ENCODE measurements around the gene NFYC. TPM values are rescaled to one million over a fixed set of nuclear protein-coding genes. Genes with fewer than 3 reads are reported as not detected.
A peak's percentile ranks its signal among the peaks of the same experiment; 100 is the strongest.

The NFYC gene
- total RNA-seq, 2 donors from 2014 or later: 46.9 to 62.2 TPM

DNA sequence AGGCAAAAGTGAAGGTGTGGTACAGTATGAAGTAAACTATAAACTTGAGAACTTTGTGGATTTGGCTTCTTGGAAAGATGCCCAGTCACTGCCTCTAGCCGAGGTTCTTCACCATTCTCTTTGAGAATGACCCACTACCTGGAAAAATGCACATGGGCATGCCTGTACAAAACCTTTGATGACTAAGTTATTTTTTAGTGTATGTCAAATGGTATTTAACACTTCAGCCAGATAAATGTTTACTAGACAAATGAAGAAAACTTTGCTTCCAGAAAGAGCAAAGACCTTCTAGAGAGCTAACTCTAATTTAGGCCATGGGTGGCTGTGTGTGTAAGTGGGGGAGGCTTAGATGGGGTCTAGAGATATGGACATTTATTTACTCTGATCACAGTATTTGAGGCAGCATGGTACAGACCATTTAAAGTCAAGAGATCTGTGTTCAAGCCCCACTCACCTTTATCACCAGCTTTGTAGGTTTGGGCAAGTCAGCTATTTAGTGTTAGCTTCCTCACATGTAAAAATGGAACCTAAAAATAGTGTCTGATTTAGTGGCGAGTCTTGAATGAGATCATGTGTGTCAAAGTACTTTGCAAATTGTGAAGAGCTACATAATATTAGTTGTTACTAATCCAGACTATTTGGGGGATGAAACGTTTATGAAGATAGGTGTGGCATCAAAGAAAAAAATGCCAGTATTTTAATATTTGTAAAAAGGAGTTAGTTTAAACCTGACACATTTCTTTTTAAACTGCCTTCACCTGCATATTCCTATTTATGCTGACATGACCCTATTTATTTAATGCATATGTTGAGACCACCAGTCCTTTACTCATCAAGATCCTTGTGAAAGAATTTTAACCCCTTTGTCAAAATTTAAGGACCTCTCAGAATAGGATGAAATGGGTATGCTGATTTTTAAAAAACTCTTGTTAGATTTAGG lies 20.2 kb downstream of the NFYC start:
- no peak overlapping the region for H3K27ac ChIP-seq
- no peak overlapping the region for H3K4me3 ChIP-seq
- H3K27me3 ChIP-seq: no peaks in the 10 kb centered on the region
- no peaks in the 10 kb centered on the region for H3K4me1 ChIP-seq
- peak; percentile 69 for DNase-seq
- intact Hi-C loops (cut with DNase I): no loop called here
- H3K9me3 ChIP-seq: no peaks in the 10 kb centered on the region
- TF ChIP-seq, protein P1, sequence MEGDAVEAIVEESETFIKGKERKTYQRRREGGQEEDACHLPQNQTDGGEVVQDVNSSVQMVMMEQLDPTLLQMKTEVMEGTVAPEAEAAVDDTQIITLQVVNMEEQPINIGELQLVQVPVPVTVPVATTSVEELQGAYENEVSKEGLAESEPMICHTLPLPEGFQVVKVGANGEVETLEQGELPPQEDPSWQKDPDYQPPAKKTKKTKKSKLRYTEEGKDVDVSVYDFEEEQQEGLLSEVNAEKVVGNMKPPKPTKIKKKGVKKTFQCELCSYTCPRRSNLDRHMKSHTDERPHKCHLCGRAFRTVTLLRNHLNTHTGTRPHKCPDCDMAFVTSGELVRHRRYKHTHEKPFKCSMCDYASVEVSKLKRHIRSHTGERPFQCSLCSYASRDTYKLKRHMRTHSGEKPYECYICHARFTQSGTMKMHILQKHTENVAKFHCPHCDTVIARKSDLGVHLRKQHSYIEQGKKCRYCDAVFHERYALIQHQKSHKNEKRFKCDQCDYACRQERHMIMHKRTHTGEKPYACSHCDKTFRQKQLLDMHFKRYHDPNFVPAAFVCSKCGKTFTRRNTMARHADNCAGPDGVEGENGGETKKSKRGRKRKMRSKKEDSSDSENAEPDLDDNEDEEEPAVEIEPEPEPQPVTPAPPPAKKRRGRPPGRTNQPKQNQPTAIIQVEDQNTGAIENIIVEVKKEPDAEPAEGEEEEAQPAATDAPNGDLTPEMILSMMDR (IDR thresholded peaks at IDR 0.05): no peak
- no peaks in the 10 kb centered on the region for H3K36me3 ChIP-seq
- H3K9ac ChIP-seq (ENCODE audit: low read depth in 2 of 2, low read length in 2 of 2): peak overlapping the region in 1 of 2 donors; percentile 70

DNA sequence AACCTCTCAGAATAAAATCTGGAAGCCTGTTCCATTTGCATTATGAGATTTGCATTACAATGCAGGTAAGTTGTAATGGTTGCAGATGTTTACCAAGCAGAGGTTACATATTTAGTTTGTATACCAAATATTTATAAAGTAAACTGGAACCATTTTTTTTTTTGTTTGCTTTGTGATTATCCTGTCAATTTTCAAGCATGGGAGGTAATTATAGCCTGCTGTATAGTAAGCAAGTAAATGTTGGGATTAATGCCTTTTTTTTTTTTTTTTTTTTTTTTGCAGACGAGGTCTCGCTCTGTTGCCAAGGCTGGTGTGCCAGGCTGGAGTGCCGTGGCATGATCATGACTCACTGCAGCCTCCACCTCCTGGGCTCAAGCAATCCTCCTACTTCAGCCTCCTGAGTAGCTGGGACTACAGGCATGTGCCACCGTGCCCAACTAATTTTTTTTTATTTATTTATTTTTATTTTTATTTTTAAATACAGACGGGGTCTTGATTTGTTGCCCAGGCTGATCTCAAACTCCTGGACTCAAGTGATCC lies 21.0 kb downstream of the NFYC start:
- H3K27me3 ChIP-seq: no peaks in the 10 kb centered on the region
- H3K4me1 ChIP-seq: no peaks in the 10 kb centered on the region
- TF ChIP-seq, protein P1 (IDR thresholded peaks at IDR 0.05): no peak
- no peaks in the 10 kb centered on the region for H3K9me3 ChIP-seq
- H3K27ac ChIP-seq: no peak overlapping the region
- no peaks in the 10 kb centered on the region for H3K36me3 ChIP-seq
- DNase-seq: no peak
- intact Hi-C loops (cut with DNase I): no loop called here
- no peak overlapping the region for H3K9ac ChIP-seq (ENCODE audit: low read depth in 2 of 2, low read length in 2 of 2)
- no peak overlapping the region for H3K4me3 ChIP-seq

DNA sequence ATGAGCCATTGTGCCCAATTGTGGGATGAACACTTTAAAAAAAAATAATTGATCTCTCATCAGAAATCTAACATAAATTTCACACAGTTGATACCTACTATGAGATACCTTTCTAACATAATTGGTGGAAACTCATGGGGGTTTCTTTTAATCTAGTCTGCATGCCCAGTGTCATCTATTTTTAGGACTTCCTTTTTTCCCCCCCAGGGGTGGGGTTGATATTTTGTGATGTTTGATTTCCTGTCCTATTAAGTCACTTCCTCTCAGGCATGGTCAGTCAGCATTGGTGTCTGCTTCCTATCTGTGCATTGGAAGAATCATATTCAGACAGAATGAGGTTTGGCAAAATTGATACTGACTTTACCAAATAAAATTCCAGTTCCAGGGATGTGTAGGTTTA lies 21.5 kb downstream of the NFYC start:
- peak overlapping the region; percentile 25 for H3K27ac ChIP-seq
- no peaks in the 10 kb centered on the region for H3K9me3 ChIP-seq
- H3K4me1 ChIP-seq: no peaks in the 10 kb centered on the region
- H3K9ac ChIP-seq (ENCODE audit: low read depth in 2 of 2, low read length in 2 of 2): no peak overlapping the region
- H3K27me3 ChIP-seq: no peaks in the 10 kb centered on the region
- no peak overlapping the region for H3K4me3 ChIP-seq
- DNase-seq: no peak
- TF ChIP-seq, protein P1 (IDR thresholded peaks at IDR 0.05): no peak
- H3K36me3 ChIP-seq: no peaks in the 10 kb centered on the region
- intact Hi-C loops (cut with DNase I): no loop called here

DNA sequence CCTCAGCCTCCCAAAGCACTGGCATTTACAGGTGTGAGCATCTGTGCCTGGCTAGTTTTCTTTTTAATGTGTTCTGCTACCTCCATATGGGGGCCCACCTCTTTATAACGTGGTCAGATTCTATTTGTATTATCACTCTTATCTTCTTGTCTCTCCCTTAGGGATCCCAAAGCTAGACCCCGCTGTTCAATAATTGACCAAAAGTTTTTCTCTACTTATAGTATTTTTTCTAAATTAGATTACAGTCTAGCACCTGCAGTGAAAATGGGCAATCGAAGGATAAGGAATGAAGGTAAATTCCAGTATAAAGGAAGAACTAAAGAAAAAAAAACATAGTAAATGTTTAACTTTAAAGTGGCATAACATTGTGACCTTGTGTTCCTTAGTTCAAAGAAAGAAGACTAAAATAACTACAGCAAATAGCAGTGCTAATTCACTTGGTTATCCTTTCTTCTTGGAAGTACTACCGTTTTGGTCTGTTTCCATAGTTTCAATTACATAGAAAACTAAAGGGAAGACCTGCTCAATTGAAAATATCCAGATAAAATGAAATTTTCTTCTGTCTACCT lies 24.1 kb downstream of the NFYC start:
- intact Hi-C loops (cut with DNase I): no loop called here
- peak overlapping the region; percentile 41 for H3K27ac ChIP-seq
- H3K4me1 ChIP-seq: no peaks in the 10 kb centered on the region

DNA sequence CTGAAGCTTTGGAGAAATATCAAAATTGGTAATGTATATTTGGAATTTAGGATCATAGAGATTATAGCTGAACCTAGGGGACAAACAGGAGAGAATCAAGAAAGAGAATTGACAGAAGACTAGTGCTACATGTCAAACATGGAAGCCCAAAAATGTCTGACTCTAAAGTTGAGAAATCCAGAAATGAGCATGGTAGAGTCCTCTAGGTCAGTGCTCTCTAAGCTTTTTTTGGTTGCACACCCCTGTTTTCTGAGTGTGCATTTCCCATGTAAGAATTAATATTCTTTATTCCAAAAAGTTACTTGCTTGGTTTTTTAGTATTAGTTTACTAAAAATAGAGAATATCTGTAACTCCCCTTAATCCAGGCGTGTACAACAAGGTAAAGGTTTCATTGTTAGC lies 25.6 kb downstream of the NFYC start:
- DNase-seq: no peak
- H3K36me3 ChIP-seq: no peaks in the 10 kb centered on the region
- no peaks in the 10 kb centered on the region for H3K27me3 ChIP-seq
- intact Hi-C loops (cut with DNase I): no loop called here
- no peak overlapping the region for H3K4me3 ChIP-seq
- no peaks in the 10 kb centered on the region for H3K9me3 ChIP-seq
- H3K9ac ChIP-seq (ENCODE audit: low read depth in 2 of 2, low read length in 2 of 2): no peak overlapping the region
- no peak overlapping the region for H3K27ac ChIP-seq
- no peaks in the 10 kb centered on the region for H3K4me1 ChIP-seq
- TF ChIP-seq, protein P1 (IDR thresholded peaks at IDR 0.05): no peak

More for the DNA sequence above, 24.1 kb downstream of the NFYC start:
- TF ChIP-seq, protein P1 (IDR thresholded peaks at IDR 0.05): no peak
- Histone ChIP-seq H3K36me3 (no peaks in the 10 kb centered on the region), H3K27me3 (no peaks in the 10 kb centered on the region), H3K4me3 (no peak overlapping the region), H3K9ac (ENCODE audit: low read depth in 2 of 2, low read length in 2 of 2) (no peak overlapping the region), H3K9me3 (no peaks in the 10 kb centered on the region)
- no peak for DNase-seq
